GM23338 (cell line): Measurements from ENCODE around the gene GLB1L3. TPM values are rescaled to one million over a fixed set of nuclear protein-coding genes. Genes with fewer than 3 reads are reported as not detected.

ENCODE experiments used
- ATAC-seq: fragments of 200-7000 bp; cut with Tn5 transposase; 3 replicates; pipeline ENCODE4 v1.9.1; 2020
- DNase-seq: peaks from one replicate; pipeline ENCODE4 v3.0.0-alpha.2; 2015; ENCODE audit warnings: low spot score
- H2AFZ ChIP-seq: fragments of 200-600 bp; sonication (generic); 2 replicates; pipeline ENCODE4 v1.8.0; 2016; ENCODE audit warnings: antibody characterized with exemption, mild to moderate bottlenecking, moderate library complexity
- H3F3A ChIP-seq: fragments of 200-600 bp; sonication (generic); replicated peaks from 2 replicates; pipeline ENCODE4 v1.8.0; 2017; ENCODE audit warnings: antibody characterized with exemption, mixed run types, low read depth
- H3K27ac ChIP-seq: fragments of 200-600 bp; sonication (generic); 2 replicates; pipeline ENCODE4 v1.6.1; 2016; ENCODE audit warnings: low read depth
- H3K27me3 ChIP-seq: fragments of 200-600 bp; sonication (generic); 2 replicates; pipeline ENCODE4 v1.8.0; 2016; ENCODE audit warnings: mild to moderate bottlenecking, mixed run types, moderate library complexity; ENCODE audit not compliant: insufficient read depth
- H3K36me3 ChIP-seq: fragments of 200-600 bp; sonication (generic); 2 replicates; pipeline ENCODE4 v1.8.0; 2016; ENCODE audit warnings: mild to moderate bottlenecking; ENCODE audit not compliant: insufficient read depth
- H3K4me1 ChIP-seq: fragments of 200-600 bp; sonication (generic); 2 replicates; pipeline ENCODE4 v1.8.0; 2016; ENCODE audit warnings: mild to moderate bottlenecking, moderate library complexity; ENCODE audit not compliant: insufficient read depth
- H3K4me2 ChIP-seq: fragments of 200-600 bp; sonication (generic); 2 replicates; pipeline ENCODE4 v1.7.1; 2017; ENCODE audit warnings: mixed run types
- H3K4me3 ChIP-seq: fragments of 200-600 bp; sonication (generic); 2 replicates; pipeline ENCODE4 v1.6.1; 2016; ENCODE audit warnings: mixed run types
- H3K79me2 ChIP-seq: fragments of 200-600 bp; sonication (generic); replicated peaks from 2 replicates; pipeline ENCODE4 v1.8.0; 2017; ENCODE audit warnings: mild to moderate bottlenecking; ENCODE audit not compliant: insufficient read depth
- H3K9me2 ChIP-seq: fragments of 200-600 bp; sonication (generic); 2 replicates; pipeline ENCODE4 v1.8.0; 2017; ENCODE audit not compliant: insufficient read depth
- H4K20me1 ChIP-seq: fragments of 200-600 bp; sonication (generic); replicated peaks from 2 replicates; pipeline ENCODE4 v1.8.0; 2017; ENCODE audit warnings: mild to moderate bottlenecking; ENCODE audit not compliant: insufficient read depth
- H3K27ac Mint-ChIP-seq: 2 replicates; pipeline ENCODE4 v1.8.0; 2020; ENCODE audit warnings: inconsistent platforms, mild to moderate bottlenecking, moderate library complexity, mixed read lengths
- H3K27me3 Mint-ChIP-seq: 3 replicates; pipeline ENCODE4 v1.8.0; 2022; ENCODE audit warnings: low read depth, mild to moderate bottlenecking, moderate library complexity, mixed read lengths, inconsistent platforms; ENCODE audit not compliant: insufficient read depth, poor library complexity
- H3K36me3 Mint-ChIP-seq: 3 replicates; pipeline ENCODE4 v1.8.0; 2021; ENCODE audit warnings: low read depth, mild to moderate bottlenecking, inconsistent platforms, moderate library complexity, mixed read lengths
- H3K4me1 Mint-ChIP-seq: 3 replicates; pipeline ENCODE4 v1.8.0; 2020; ENCODE audit warnings: mild to moderate bottlenecking, inconsistent platforms, mixed read lengths
- H3K4me3 Mint-ChIP-seq: 3 replicates; pipeline ENCODE4 v1.8.0; 2021; ENCODE audit warnings: moderate library complexity, mild to moderate bottlenecking, inconsistent platforms, mixed read lengths
- H3K9me3 Mint-ChIP-seq: 3 replicates; pipeline ENCODE4 v1.8.0; 2020; ENCODE audit warnings: moderate library complexity, mild to moderate bottlenecking, inconsistent platforms, mixed read lengths
- CTCF ChIP-seq, 2 experiments: fragments of 200-600 bp in 1 of 2; sonication (generic) in 1 of 2; conservative IDR thresholded peaks; 2 replicates each; pipeline versions ENCODE4 v1.5.1 to v1.6.1; 2016 to 2017; ENCODE audit warnings: antibody characterized with exemption in 2 of 2, low read depth in 2 of 2, mild to moderate bottlenecking in 2 of 2, moderate library complexity in 1 of 2
- ETS1 ChIP-seq: IDR thresholded peaks from 2 replicates; pipeline ENCODE4 v1.6.1; 2016; ENCODE audit warnings: antibody characterized with exemption
- EZH2phosphoT487 ChIP-seq: fragments of 200-600 bp; sonication (generic); IDR thresholded peaks from one replicate; pipeline ENCODE4 v1.8.1; 2018; ENCODE audit warnings: antibody characterized with exemption; ENCODE audit not compliant: unreplicated experiment
- JUNB ChIP-seq: IDR thresholded peaks from one replicate; pipeline ENCODE4 v1.6.1; 2016; ENCODE audit warnings: antibody characterized with exemption; ENCODE audit not compliant: unreplicated experiment
- POLR2AphosphoS5 ChIP-seq: IDR thresholded peaks from 2 replicates; pipeline ENCODE4 v1.6.1; 2016; ENCODE audit warnings: antibody characterized with exemption, low read depth
- REST ChIP-seq: IDR thresholded peaks from one replicate; pipeline ENCODE4 v1.6.1; 2018; ENCODE audit warnings: antibody characterized with exemption; ENCODE audit not compliant: unreplicated experiment
- STAT1 ChIP-seq: IDR thresholded peaks from one replicate; pipeline ENCODE4 v1.6.1; 2016; ENCODE audit warnings: antibody characterized with exemption; ENCODE audit not compliant: unreplicated experiment
- ZNF114 ChIP-seq: fragments of 250-450 bp; sonication (Bioruptor Pico); IDR thresholded peaks from 2 replicates; pipeline ENCODE4 v1.5.0; 2020; ENCODE audit warnings: mild to moderate bottlenecking, moderate library complexity
- ZNF331 ChIP-seq: fragments of 250-450 bp; sonication (Bioruptor Pico); IDR thresholded peaks from 2 replicates; pipeline ENCODE4 v1.5.0; 2020; ENCODE audit warnings: low read depth, mild to moderate bottlenecking, moderate library complexity
- ZNF462 ChIP-seq: fragments of 250-450 bp; sonication (Bioruptor Pico); IDR thresholded peaks from 2 replicates; pipeline ENCODE4 v1.5.0; 2020; ENCODE audit warnings: mild to moderate bottlenecking, moderate library complexity
- polyA plus RNA-seq: library from polyadenylated mRNA; unstranded; fragments of >200 nt; fragmentation: Nextera tagmentation; extraction: Ambion mirVana; gene quantifications from 2 replicates; pipeline ENCODE4 v1.2.1, GENCODE V29; 2016
- total RNA-seq: library from RNA; depleted of rRNA; stranded (reverse); fragments of >200 nt; shearing (Covaris generic); gene quantifications from 2 replicates; pipeline ENCODE4 v1.2.3, GENCODE V29; 2014

GLB1L3 gene
- total and polyA plus RNA-seq, 2 experiments from 2014 or later = 28.8 to 33.1 TPM

GRCh38 chr11:134361661-134362060, 85.5 kb downstream of the GLB1L3 start (continued):
- TF ChIP-seq ZNF462 (CRISPR knock-in tag) = no peak

- Histone ChIP-seq H3K36me3 (no peaks in the 10 kb centered on the region), H3K9me2 (no peaks in the 10 kb centered on the region), H3K4me2 (no peak overlapping the region), H2AFZ (no peak overlapping the region), H3K27me3 (0 out of 2 replicates have a peak, but pooled peaks cover 3% of the 10 kb centered on the region), H3F3A (no peaks in the 10 kb centered on the region; the same call in 1 of the 2 replicates), H4K20me1 (no peaks in the 10 kb centered on the region), H3K4me3 (no peak overlapping the region), H3K27ac (no peak overlapping the region), H3K79me2 (no peaks in the 10 kb centered on the region), H3K4me1 (no peaks in the 10 kb centered on the region)
- ATAC-seq (no peak), DNase-seq (no peak)
- no peak overlapping the region for H3K27ac Mint-ChIP-seq
- H3K27me3 Mint-ChIP-seq = peaks cover 15% of the 10 kb centered on the region
- peaks cover 3% of the 10 kb centered on the region; the same call in 2 of the 3 replicates for H3K36me3 Mint-ChIP-seq
- H3K4me1 Mint-ChIP-seq = peaks cover 9% of the 10 kb centered on the region
- 0 out of 3 replicates have a peak, but pooled peaks cover 4% of the 10 kb centered on the region for H3K9me3 Mint-ChIP-seq
- no peak overlapping the region for H3K4me3 Mint-ChIP-seq
- TF ChIP-seq JUNB = no peak
- TF ChIP-seq POLR2AphosphoS5 = no peak
- no peak for TF ChIP-seq ZNF331 (CRISPR knock-in tag)
- no peak for TF ChIP-seq CTCF (conservative IDR thresholded peaks at IDR 0.05; ENCODE audit: low read depth in 2 of 2)
- TF ChIP-seq REST = no peak
- TF ChIP-seq ETS1 = no peak
- TF ChIP-seq EZH2phosphoT487 = no peak
- no peak for TF ChIP-seq ZNF114 (CRISPR knock-in tag)
- no peak for TF ChIP-seq STAT1
Observed at GRCh38 chr11:134362192-134362901, 86.2 kb downstream of the GLB1L3 start.
